Skeletal muscle satellite cell (primary cell): ENCODE measurements around the gene ACY1.

Source experiments
- H3K27me3 ChIP-seq: 2 replicates; pipeline ENCODE4 v1.7.0; 2013; ENCODE audit warnings: low read length; ENCODE audit not compliant: control insufficient read depth, insufficient read depth
- H3K36me3 ChIP-seq: 2 replicates; pipeline ENCODE4 v1.7.0; 2013; ENCODE audit warnings: mild to moderate bottlenecking, control low read depth, low read length; ENCODE audit not compliant: insufficient read depth
- H3K4me1 ChIP-seq: 2 replicates; pipeline ENCODE4 v1.7.0; 2013; ENCODE audit warnings: low read length; ENCODE audit not compliant: control insufficient read depth, insufficient read depth
- H3K4me2 ChIP-seq: 2 replicates; pipeline ENCODE4 v1.7.0; 2013; ENCODE audit warnings: mild to moderate bottlenecking, low read length
- H3K4me3 ChIP-seq: 2 replicates; pipeline ENCODE4 v1.7.0; 2013; ENCODE audit warnings: low read length
- H3K9ac ChIP-seq: 2 replicates; pipeline ENCODE4 v1.7.0; 2013; ENCODE audit warnings: mild to moderate bottlenecking, low read depth, low read length, moderate library complexity
- H3K9me3 ChIP-seq: replicated peaks from 2 replicates; pipeline ENCODE4 v1.7.0; 2013; ENCODE audit warnings: mild to moderate bottlenecking, control low read depth, low read length

ACY1 gene

DNA sequence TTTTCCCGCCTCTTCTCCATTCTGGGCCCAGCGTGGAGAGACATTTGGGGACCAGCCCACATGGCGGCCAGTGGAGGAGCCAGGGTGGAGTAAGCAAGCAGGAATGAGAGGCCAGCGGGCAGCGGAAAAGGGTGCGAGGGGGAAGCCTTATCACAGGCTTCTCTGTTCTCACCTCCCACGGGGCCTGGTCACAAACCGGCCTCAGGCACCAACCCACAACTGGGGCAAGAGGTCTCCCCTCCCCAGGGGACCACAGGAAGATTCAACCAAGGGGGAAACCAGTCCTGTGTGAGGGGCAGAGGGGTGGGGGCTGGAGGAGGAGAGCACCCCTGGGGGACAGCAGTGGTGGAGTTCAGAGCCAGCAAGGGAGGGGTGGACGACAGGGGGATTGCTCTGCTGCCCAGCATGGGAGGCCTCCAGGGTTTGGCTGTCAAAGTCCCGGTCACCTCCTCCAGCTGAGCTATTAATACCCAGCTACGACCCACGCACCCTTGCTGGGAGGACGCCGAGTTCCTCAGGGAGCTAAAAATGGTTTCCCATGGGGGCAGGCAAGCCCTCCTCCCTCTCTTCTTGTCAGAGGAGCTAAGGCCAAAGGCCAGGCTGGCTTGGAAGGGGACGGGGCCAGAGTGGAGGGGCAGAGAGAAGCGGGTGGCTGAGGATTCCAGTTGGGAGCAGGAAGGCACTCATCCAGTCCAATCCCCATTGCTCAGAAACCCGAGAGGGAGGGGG lies 36.2 kb downstream of the ACY1 start:
- no peaks in the 10 kb centered on the region for H3K36me3 ChIP-seq
- no peak overlapping the region for H3K4me3 ChIP-seq
- H3K4me2 ChIP-seq = no peak overlapping the region
- H3K27me3 ChIP-seq = no peaks in the 10 kb centered on the region
- no peaks in the 10 kb centered on the region for H3K9me3 ChIP-seq
- no peak overlapping the region for H3K9ac ChIP-seq
- peaks cover 23% of the 10 kb centered on the region for H3K4me1 ChIP-seq

DNA sequence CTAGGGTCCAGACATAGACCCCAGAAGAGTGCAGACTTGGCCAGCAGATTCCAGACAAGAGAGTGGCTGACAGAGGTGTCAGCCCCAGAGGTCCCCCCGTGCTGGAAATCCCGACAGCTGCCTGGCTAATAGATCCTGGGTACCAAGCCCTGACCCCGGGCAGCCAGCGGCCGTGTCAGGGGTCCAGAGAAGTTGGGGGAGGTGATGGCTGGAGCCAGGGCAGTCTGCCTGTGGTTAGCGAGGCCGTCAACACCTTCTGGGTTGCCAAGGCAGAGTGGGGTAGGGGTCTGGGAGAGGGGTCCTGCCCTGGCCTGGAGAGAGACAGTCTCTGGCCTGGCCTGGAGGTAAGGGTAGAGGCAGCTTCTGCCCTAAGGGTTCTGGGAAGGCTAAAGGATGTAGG lies 37.5 kb downstream of the ACY1 start:
- H3K27me3 ChIP-seq = no peaks in the 10 kb centered on the region
- H3K4me3 ChIP-seq = no peak overlapping the region
- no peak overlapping the region for H3K9ac ChIP-seq
- H3K36me3 ChIP-seq = no peaks in the 10 kb centered on the region
- H3K9me3 ChIP-seq = no peaks in the 10 kb centered on the region
- no peak overlapping the region for H3K4me2 ChIP-seq
- H3K4me1 ChIP-seq = peaks cover 26% of the 10 kb centered on the region

DNA sequence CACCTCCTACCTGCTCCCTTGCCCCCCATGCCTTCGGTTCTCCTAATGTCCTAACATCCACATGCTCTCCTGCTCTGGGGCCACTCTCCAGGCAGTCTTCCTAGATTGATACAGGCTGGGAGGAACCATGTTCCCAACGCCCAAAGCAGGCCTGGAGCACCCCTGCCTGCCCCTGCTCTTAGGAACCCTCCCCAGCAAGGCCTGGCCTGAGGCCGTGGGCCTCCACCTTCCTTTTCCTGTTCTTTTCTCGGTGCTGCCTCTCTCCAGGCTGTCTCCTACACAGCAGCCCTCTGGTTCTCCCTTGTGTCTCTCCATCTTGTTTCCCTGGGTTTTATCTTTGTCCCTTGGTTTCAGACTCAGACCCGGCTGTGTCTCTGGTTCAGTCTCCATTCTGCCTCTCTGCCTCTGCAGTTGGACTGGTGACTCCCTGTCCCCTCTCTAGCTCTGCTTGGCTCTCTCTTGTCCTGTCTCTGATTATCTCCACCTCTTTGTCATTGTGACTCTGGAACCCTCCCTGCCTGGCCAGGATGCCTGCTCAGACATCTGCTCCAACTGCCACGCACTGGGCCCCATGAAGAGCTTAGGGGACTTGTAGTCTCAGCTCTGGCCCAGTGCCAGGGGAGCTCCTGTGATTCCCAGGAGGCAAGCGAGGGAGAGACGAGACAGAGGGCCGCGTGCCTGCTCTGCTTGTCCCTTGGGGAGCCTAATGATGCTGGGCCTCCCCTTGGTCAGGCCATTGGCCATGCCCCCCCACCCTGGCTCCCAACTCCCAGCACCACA lies 38.3 kb downstream of the ACY1 start:
- H3K27me3 ChIP-seq = no peaks in the 10 kb centered on the region
- H3K4me3 ChIP-seq = no peak overlapping the region
- no peak overlapping the region for H3K4me2 ChIP-seq
- no peaks in the 10 kb centered on the region for H3K36me3 ChIP-seq
- H3K4me1 ChIP-seq = peaks cover 31% of the 10 kb centered on the region
- H3K9me3 ChIP-seq = no peaks in the 10 kb centered on the region
- H3K9ac ChIP-seq = no peak overlapping the region

DNA sequence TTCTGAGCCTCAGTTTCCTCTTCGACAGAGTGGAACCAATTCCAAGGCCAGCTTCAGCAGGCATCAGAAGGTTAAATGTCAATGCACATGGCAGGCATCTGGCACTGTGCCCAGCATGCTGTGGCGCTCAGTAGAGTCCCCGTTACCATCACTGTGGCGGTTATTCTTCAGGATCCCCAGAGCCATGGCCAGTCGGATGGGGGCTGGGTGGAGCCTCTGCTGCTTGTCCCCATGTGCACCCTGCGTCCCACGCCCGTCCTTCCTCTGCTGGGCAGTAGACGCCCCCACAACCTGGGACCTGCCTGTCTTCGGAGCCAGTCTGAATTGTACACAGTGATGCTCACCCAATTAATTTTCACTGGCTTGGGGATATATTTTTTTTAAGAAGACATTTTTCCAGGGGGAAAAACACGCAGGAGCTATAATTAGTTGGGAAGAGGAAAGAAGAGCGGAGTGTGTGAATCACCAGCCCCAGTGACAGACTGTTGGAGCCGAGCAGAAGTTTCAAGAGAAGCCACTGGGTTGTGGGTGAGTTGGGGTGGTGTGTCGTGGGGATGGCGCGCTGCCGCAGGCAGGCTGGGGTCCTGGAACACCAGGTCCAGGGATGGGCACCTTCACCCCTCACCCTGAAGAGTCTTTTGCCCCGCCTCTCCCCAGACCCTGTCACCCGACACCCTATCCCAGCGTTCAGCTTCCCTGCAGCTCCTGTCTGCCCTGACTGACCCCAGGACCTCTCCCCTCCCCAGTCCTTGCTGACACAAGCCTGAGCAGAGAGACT lies 39.2 kb downstream of the ACY1 start:
- no peaks in the 10 kb centered on the region for H3K36me3 ChIP-seq
- peak overlapping the region; percentile 34 for H3K4me2 ChIP-seq
- H3K9me3 ChIP-seq = no peaks in the 10 kb centered on the region
- no peaks in the 10 kb centered on the region for H3K27me3 ChIP-seq
- H3K4me1 ChIP-seq = peaks cover 31% of the 10 kb centered on the region
- H3K9ac ChIP-seq = no peak overlapping the region
- H3K4me3 ChIP-seq = no peak overlapping the region

DNA sequence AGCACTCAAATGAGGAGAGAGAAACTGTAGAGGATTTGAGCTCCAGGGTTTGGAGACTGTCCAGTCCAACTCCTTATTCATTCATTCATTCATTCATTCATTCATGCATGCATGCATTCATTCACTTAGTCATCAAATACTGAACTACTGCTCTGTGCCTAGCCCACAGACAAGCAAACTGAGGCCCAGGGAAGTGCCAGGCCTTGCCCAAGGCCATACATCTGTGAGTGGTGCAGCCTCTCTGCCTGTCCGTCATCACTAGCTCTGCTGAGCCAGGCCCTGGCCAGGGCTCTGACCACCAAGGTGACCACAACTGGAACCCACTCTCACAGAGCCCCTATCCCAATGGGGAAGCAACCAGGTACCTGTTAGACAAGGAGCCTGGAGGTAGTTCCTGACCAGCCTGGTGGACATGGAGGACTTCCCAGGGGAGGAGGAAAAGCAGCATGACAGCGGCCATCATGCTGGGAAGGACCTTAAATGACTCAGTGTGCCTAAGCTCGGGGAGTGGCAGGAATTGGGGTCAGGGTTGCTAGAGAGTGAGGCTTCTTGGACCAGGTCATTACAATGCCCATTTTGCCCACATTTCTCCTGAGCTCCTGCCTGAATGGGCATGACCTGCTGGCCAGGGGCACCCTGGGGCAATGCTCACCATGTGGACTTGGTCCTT lies 39.9 kb downstream of the ACY1 start:
- no peaks in the 10 kb centered on the region for H3K27me3 ChIP-seq
- no peaks in the 10 kb centered on the region for H3K36me3 ChIP-seq
- H3K4me2 ChIP-seq = no peak overlapping the region
- H3K9me3 ChIP-seq = no peaks in the 10 kb centered on the region
- H3K4me3 ChIP-seq = no peak overlapping the region
- H3K4me1 ChIP-seq = peaks cover 32% of the 10 kb centered on the region
- H3K9ac ChIP-seq = no peak overlapping the region

DNA sequence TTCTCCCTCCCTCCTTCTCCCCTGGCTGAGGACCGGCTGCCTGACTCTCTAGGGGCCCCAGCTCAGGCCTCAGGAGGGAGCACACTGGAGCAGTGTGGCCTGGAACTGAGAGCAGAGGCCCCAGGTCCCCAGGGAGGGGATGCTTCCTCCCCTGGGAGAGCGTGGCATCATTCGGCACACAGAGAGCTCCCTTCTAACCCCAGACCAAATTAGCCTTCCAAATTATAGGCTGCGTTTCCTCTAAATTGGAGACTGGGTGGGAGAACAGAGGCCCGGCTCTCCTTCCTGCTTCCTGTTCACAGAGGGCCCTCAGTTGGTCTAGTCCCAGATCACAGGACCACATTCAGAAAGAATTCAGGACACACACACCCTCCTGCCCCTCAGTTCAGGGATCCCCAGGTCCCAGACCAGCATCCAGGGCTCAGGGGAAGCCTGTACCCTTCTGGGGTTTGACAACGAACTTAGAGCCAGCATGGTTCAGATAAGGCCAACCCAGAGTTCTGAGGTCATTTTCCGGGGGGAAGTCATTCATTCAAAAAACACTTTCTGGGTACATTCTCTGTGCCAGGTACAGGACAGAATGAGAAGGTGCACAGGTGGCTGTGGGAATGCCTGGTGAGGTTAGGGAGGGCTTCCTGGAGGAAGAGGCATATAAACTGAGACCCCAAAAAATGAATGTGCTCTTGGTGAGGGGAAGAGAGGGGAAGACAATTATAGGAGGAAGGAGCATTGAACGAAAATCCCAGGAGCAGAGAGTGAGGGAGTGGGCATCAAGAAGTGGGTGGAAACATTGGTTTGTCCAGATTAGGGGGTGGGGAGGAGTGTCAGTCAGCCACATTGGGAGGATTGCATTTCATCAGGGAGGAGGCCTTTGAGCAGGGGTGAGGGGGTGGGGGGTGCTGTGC lies 40.8 kb downstream of the ACY1 start:
- peaks cover 41% of the 10 kb centered on the region for H3K4me1 ChIP-seq

DNA sequence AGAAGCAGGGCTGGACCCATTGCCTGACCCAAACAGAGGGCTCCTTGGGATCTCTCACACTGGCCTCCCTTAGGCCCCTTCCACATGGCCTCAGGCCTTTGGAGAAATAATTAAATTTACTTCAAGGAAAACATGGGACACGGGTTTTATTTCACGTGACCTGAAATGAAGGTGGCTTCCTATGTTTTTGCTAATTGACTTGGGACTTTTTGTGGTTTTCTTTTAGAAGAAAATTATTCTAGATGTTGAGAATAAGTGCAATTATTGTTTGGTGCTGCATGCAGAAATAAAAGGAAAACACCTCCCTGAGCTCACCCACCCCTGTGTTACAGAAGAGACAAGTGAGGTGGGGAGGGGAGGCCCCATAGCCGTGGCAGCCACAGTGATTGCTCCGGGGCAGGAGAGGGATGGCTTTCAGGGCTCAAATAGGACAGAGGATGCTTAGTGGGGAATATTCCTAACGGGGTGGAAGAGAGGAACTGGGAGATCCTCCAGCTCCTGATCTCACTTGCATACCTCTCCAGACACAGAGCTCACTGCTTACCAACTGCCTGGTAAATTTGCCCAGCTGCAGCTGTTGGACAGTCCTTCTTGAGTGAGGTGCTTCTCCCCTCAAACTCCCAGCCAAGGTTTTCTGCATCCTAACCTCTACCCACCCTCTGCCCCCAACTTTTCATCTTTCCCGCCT lies 41.6 kb downstream of the ACY1 start:
- Histone ChIP-seq H3K9me3 (no peaks in the 10 kb centered on the region), H3K9ac (no peak overlapping the region), H3K4me1 (peaks cover 37% of the 10 kb centered on the region), H3K27me3 (no peaks in the 10 kb centered on the region), H3K4me3 (no peak overlapping the region), H3K4me2 (no peak overlapping the region), H3K36me3 (no peaks in the 10 kb centered on the region)

More for the DNA sequence above, 40.8 kb downstream of the ACY1 start:
- Histone ChIP-seq H3K4me3 (no peak overlapping the region), H3K27me3 (no peaks in the 10 kb centered on the region), H3K9ac (no peak overlapping the region), H3K4me2 (no peak overlapping the region), H3K36me3 (no peaks in the 10 kb centered on the region), H3K9me3 (no peaks in the 10 kb centered on the region)

DNA sequence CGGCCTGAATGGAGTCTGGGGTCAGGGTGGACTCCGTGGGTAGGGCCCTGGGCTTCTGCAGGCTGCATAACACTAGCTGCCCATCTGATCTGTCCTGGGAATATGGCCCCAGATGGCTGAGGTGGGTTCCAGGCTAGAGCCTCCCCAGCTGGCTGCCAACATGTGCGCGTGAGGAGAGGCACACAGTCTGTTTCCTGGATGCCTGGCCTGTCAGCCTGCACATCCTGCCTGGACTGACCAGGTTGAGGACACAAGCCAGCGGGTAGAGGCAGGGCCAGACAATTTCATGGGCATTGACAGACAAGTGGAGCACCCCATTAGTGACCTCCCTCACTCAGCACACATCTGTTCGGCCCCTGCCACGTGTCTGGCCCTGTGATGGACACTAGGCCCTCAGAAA lies 42.1 kb downstream of the ACY1 start:
- H3K9ac ChIP-seq = no peak overlapping the region
- H3K4me1 ChIP-seq = peaks cover 36% of the 10 kb centered on the region
- no peaks in the 10 kb centered on the region for H3K9me3 ChIP-seq
- H3K27me3 ChIP-seq = no peaks in the 10 kb centered on the region
- H3K36me3 ChIP-seq = no peaks in the 10 kb centered on the region
- no peak overlapping the region for H3K4me3 ChIP-seq
- no peak overlapping the region for H3K4me2 ChIP-seq

DNA sequence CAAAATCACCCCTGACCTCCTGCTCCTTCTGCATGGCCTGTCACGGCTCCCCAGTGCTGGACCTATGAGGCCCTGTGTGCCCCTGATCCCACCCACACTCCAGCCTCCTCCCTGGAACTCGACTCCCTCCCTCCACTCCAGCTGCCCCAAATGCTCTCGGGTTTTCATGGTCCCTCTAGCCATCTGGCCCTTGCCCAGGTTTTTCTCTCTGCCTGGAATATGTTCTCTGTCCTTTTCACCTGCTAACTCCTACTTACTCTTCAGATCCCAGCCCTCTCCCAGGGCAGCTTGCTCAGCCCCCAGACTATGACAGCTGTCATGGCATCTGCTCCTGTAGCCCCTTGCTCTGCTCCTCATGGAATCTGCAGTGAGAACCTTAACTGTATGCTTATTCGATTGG lies 42.7 kb downstream of the ACY1 start:
- H3K4me2 ChIP-seq = no peak overlapping the region
- no peaks in the 10 kb centered on the region for H3K36me3 ChIP-seq
- peaks cover 36% of the 10 kb centered on the region for H3K4me1 ChIP-seq
- H3K4me3 ChIP-seq = no peak overlapping the region
- peaks cover 1% of the 10 kb centered on the region for H3K9me3 ChIP-seq
- no peak overlapping the region for H3K9ac ChIP-seq
- H3K27me3 ChIP-seq = no peaks in the 10 kb centered on the region

DNA sequence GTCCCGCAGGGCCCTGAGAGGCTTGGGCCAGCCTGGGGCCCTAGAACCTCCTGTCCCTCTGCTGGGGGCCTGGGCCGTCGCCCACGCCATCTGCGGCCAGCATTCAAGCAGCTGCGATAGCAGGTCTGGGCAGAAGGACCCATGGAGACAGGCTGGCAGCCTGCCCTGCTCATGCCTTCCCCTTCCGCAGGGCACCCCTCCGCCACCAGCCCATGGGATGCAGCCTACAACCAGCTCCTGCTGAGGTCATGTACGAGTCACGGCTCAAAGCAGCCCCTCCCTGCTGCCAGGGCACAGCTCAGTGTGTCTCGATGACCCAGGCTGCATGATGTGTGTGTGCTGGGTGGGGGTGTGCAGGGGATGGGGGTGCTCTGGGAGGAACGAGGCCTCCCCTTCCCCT lies 45.2 kb downstream of the ACY1 start:
- no peaks in the 10 kb centered on the region for H3K36me3 ChIP-seq
- H3K4me2 ChIP-seq = peak overlapping the region; percentile 29
- H3K4me1 ChIP-seq = peaks cover 21% of the 10 kb centered on the region
- no peak overlapping the region for H3K9ac ChIP-seq
- H3K4me3 ChIP-seq = no peak overlapping the region
- no peaks in the 10 kb centered on the region for H3K27me3 ChIP-seq
- H3K9me3 ChIP-seq = peaks cover 5% of the 10 kb centered on the region
